Measurements from ENCODE around the gene SLC2A9.

DNA sequence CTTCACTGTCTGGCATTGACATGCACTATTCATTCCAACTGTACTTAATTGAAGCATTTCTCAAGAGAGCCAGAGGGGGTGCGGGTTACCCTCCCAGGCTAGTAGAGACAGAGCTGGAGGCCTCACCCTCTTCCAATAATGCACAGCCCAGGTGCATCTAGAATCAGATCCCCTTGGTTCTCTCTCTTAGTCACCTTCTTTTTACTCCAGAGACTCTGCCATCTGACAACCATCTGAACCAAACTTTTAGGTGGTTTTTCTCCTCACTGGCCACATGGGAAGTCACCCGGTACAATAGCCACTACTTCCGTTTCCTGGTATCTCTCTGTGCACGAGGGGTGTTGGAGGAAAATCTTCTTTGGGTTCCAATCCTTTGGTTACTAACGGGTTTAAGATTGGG lies 81.3 kb downstream of the SLC2A9 start:
- TF ChIP-seq, protein P1, sequence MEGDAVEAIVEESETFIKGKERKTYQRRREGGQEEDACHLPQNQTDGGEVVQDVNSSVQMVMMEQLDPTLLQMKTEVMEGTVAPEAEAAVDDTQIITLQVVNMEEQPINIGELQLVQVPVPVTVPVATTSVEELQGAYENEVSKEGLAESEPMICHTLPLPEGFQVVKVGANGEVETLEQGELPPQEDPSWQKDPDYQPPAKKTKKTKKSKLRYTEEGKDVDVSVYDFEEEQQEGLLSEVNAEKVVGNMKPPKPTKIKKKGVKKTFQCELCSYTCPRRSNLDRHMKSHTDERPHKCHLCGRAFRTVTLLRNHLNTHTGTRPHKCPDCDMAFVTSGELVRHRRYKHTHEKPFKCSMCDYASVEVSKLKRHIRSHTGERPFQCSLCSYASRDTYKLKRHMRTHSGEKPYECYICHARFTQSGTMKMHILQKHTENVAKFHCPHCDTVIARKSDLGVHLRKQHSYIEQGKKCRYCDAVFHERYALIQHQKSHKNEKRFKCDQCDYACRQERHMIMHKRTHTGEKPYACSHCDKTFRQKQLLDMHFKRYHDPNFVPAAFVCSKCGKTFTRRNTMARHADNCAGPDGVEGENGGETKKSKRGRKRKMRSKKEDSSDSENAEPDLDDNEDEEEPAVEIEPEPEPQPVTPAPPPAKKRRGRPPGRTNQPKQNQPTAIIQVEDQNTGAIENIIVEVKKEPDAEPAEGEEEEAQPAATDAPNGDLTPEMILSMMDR (conservative IDR thresholded peaks at IDR 0.05; ENCODE audit: low read depth, low read length) = no peak
- TF ChIP-seq, protein P2, sequence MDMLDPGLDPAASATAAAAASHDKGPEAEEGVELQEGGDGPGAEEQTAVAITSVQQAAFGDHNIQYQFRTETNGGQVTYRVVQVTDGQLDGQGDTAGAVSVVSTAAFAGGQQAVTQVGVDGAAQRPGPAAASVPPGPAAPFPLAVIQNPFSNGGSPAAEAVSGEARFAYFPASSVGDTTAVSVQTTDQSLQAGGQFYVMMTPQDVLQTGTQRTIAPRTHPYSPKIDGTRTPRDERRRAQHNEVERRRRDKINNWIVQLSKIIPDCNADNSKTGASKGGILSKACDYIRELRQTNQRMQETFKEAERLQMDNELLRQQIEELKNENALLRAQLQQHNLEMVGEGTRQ (IDR thresholded peaks at IDR 0.05; ENCODE audit: low read depth, low read length) = no peak
- no peak for TF ChIP-seq CEBPB (IDR thresholded peaks at IDR 0.05; ENCODE audit: low read depth, low read length)
- TF ChIP-seq RAD21 (IDR thresholded peaks at IDR 0.05; ENCODE audit: low read length) = no peak
- TF ChIP-seq POLR2A (IDR thresholded peaks at IDR 0.05; ENCODE audit: low read depth, low read length) = no peak
